Panc1 (cell line): ENCODE measurements around the gene SFTA2. TPM values are rescaled to one million over a fixed set of nuclear protein-coding genes. Genes with fewer than 3 reads are reported as not detected.
"Not testable (repeated sequence)": the region's sequence is repeated elsewhere in the genome, so short reads cannot be mapped to it uniquely, and the experiment has no call there.

ENCODE experiments used
- ATAC-seq: fragments of 200-7000 bp; cut with Tn5 transposase; 2 replicates; pipeline ENCODE4 v1.9.1; 2020; ENCODE audit warnings: mild to moderate bottlenecking, moderate library complexity
- BruUV-seq: library from RNA; stranded (reverse); fragments of 400-500 nt; replicated peaks from 2 replicates; lab custom pipeline; 2021; lab: Mats Ljungman, UMichigan
- CTCF ChIA-PET: fragments of 300-600 bp; sonication (Branson Sonifier 250); formaldehyde crosslinking; loops from one replicate; lab custom pipeline; 2022; ENCODE audit warnings: antibody characterized with exemption; lab: Charles Lee
- POLR2A ChIA-PET: fragments of 300-600 bp; sonication (Branson Sonifier 250); formaldehyde crosslinking; loops from one replicate; lab custom pipeline; 2022; ENCODE audit warnings: antibody characterized with exemption; lab: Charles Lee
- DNase-seq: peaks from one replicate; pipeline ENCODE4 v3.0.0-alpha.2; 2010; ENCODE audit warnings: low read depth, low spot score
- H3K27ac ChIP-seq: 2 replicates; pipeline ENCODE4 v1.5.1; 2011; ENCODE audit warnings: mild to moderate bottlenecking, low read length, inconsistent platforms
- H3K27me3 ChIP-seq: fragments of 200-500 bp; sonication (Bioruptor generic); 2 replicates; pipeline ENCODE4 v1.6.0; 2014; ENCODE audit warnings: low read length, inconsistent platforms; ENCODE audit not compliant: control insufficient read depth, insufficient read depth
- H3K36me3 ChIP-seq: fragments of 200-500 bp; sonication (Bioruptor generic); 2 replicates; pipeline ENCODE4 v1.5.1; 2014; ENCODE audit warnings: inconsistent platforms, mild to moderate bottlenecking, low read length, moderate library complexity; ENCODE audit not compliant: control insufficient read depth, insufficient read depth
- H3K4me1 ChIP-seq: 2 replicates; pipeline ENCODE4 v1.5.1; 2011; ENCODE audit warnings: inconsistent platforms, mild to moderate bottlenecking, low read length, moderate library complexity; ENCODE audit not compliant: control insufficient read depth, insufficient read depth
- H3K4me3 ChIP-seq, 2 experiments: 2 replicates each; pipeline ENCODE4 v1.5.1; 2011 to 2012; ENCODE audit warnings: low read depth in 2 of 2, low read length in 2 of 2, mild to moderate bottlenecking in 2 of 2, inconsistent platforms in 1 of 2, moderate library complexity in 1 of 2
- H3K9me3 ChIP-seq: fragments of 200-500 bp; sonication (Bioruptor generic); 2 replicates; pipeline ENCODE4 v1.5.1; 2014; ENCODE audit warnings: low read depth, mild to moderate bottlenecking, inconsistent platforms, low read length, moderate library complexity; ENCODE audit not compliant: control insufficient read depth, insufficient read depth
- CTCF ChIP-seq: fragments of 450-650 bp; IDR thresholded peaks from 2 replicates; pipeline ENCODE4 v1.5.1; 2017; ENCODE audit warnings: mild to moderate bottlenecking
- POLR2AphosphoS5 ChIP-seq: IDR thresholded peaks from 2 replicates; pipeline ENCODE4 v1.6.1; 2012; ENCODE audit warnings: mild to moderate bottlenecking, low read depth, low read length, moderate library complexity
- REST ChIP-seq, 2 experiments: IDR thresholded peaks; 2 replicates each; pipeline ENCODE4 v1.6.1; 2011 to 2012; ENCODE audit warnings: low read depth in 2 of 2, control low read depth in 1 of 2, low read length in 1 of 2, mild to moderate bottlenecking in 1 of 2, moderate library complexity in 1 of 2; ENCODE audit not compliant: insufficient read depth in 1 of 2
- SIN3A ChIP-seq: IDR thresholded peaks from 2 replicates; pipeline ENCODE4 v1.6.1; 2012; ENCODE audit warnings: low read depth, mild to moderate bottlenecking, low read length, moderate library complexity, borderline replicate concordance; ENCODE audit not compliant: insufficient read depth
- TCF7L2 ChIP-seq: IDR thresholded peaks from 2 replicates; pipeline ENCODE4 v1.6.1; 2011; ENCODE audit warnings: mild to moderate bottlenecking, low read depth, low read length, inconsistent platforms
- in situ Hi-C: cut with HindIII; loops from 2 replicates; pipeline ENCODE4 v1.10.0; 2016; ENCODE audit warnings: low sequenced_read_pairs, low pct_unique_long_range_greater_than_20kb
- intact Hi-C: fragments of 100-400 bp; cut with micrococcal nuclease; formaldehyde crosslinking; loops from one replicate; pipeline ENCODE4 v1.10.0; 2022; ENCODE audit not compliant: unreplicated experiment
- total RNA-seq: library from RNA; stranded (reverse); gene quantifications from one replicate; pipeline ENCODE4 v1.2.1, GENCODE V29; 2021; ENCODE audit not compliant: unreplicated experiment

The SFTA2 gene
- total RNA-seq, 1 experiment from 2014 or later = not detected

- Histone ChIP-seq H3K27me3 (no peaks in the 10 kb centered on the region), H3K4me3 (no peak overlapping the region), H3K36me3 (no peaks in the 10 kb centered on the region), H3K9me3 (no peaks in the 10 kb centered on the region), H3K4me1 (no peaks in the 10 kb centered on the region), H3K27ac (no peak overlapping the region)
- ChIA-PET CTCF (no interaction called here), POLR2A (no interaction called here)
- in situ Hi-C loops (no loop called here), intact Hi-C loops (no loop called here)
- DNase-seq = no peak
- no peak for ATAC-seq
- BruUV-seq = no TSS peak
- no peak for TF ChIP-seq REST (IDR thresholded peaks at IDR 0.05; ENCODE audit: insufficient read depth in 1 of 2, low read depth in 2 of 2, low read length in 1 of 2)
- TF ChIP-seq CTCF = no peak
- TF ChIP-seq SIN3A = no peak
- no peak for TF ChIP-seq TCF7L2
- TF ChIP-seq POLR2AphosphoS5 = no peak
Measured at GRCh38 chr6:30903236-30903635, 28.7 kb downstream of the SFTA2 start.

GRCh38 chr6:30902709-30903108, 29.3 kb downstream of the SFTA2 start:
- in situ Hi-C loops (no loop called here), intact Hi-C loops (no loop called here)
- CTCF ChIA-PET = no interaction called here
- DNase-seq = no peak
- no peaks in the 10 kb centered on the region for H3K9me3 ChIP-seq
- POLR2A ChIA-PET = no interaction called here
- H3K4me1 ChIP-seq = no peaks in the 10 kb centered on the region
- ATAC-seq = no peak
- no peak for TF ChIP-seq SIN3A
- TF ChIP-seq REST (IDR thresholded peaks at IDR 0.05; ENCODE audit: insufficient read depth in 1 of 2, low read depth in 2 of 2, low read length in 1 of 2) = no peak
- no peak for TF ChIP-seq POLR2AphosphoS5
- TF ChIP-seq CTCF = no peak
- TF ChIP-seq TCF7L2 = no peak
- H3K4me3 ChIP-seq = no peak overlapping the region
- no peak overlapping the region for H3K27ac ChIP-seq
- H3K27me3 ChIP-seq = no peaks in the 10 kb centered on the region
- no TSS peak for BruUV-seq
- no peaks in the 10 kb centered on the region for H3K36me3 ChIP-seq

- H3K36me3 ChIP-seq, H3K4me3 ChIP-seq, H3K27me3 ChIP-seq, in situ Hi-C loops, H3K27ac ChIP-seq, POLR2A ChIA-PET, H3K9me3 ChIP-seq, ATAC-seq, H3K4me1 ChIP-seq, CTCF ChIA-PET, BruUV-seq, intact Hi-C loops, DNase-seq: not testable (repeated sequence)
Measured at GRCh38 chr6:30902196-30902595, 29.8 kb downstream of the SFTA2 start.
